ENCODE results near the gene SPPL2C.

SPPL2C gene

DNA sequence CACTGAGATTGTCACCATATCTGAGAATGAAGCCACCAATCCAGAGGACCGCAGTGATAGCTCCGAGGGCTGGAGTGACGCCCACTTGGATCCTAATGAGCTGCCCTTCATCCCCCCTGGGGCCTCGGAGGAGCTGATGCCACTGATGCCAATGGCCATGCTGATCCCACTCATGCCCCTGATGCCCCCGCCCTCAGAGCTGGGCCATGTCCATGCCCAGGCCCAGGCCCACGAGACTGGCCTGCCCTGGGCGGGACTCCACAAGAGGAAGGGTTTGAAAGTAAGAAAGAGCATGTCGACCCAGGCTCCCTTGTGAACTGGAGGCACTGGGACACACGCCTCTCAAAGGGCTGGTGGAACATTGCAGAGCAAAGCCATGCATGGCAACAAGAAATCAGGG lies 2.0 kb downstream of the SPPL2C start:
- TF ChIP-seq, protein P1, sequence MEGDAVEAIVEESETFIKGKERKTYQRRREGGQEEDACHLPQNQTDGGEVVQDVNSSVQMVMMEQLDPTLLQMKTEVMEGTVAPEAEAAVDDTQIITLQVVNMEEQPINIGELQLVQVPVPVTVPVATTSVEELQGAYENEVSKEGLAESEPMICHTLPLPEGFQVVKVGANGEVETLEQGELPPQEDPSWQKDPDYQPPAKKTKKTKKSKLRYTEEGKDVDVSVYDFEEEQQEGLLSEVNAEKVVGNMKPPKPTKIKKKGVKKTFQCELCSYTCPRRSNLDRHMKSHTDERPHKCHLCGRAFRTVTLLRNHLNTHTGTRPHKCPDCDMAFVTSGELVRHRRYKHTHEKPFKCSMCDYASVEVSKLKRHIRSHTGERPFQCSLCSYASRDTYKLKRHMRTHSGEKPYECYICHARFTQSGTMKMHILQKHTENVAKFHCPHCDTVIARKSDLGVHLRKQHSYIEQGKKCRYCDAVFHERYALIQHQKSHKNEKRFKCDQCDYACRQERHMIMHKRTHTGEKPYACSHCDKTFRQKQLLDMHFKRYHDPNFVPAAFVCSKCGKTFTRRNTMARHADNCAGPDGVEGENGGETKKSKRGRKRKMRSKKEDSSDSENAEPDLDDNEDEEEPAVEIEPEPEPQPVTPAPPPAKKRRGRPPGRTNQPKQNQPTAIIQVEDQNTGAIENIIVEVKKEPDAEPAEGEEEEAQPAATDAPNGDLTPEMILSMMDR (IDR thresholded peaks at IDR 0.05; ENCODE audit: extremely low read depth, missing control alignments), result no peak

GRCh38 chr17:45847101-45847500 lies 2.4 kb downstream of the SPPL2C start:
- TF ChIP-seq, protein P1 (IDR thresholded peaks at IDR 0.05; ENCODE audit: extremely low read depth, missing control alignments), result no peak
- DNase-seq (ENCODE audit: low spot score), result no peak

More for the DNA sequence above, 2.0 kb downstream of the SPPL2C start:
- no peak for DNase-seq (ENCODE audit: low spot score)

DNA sequence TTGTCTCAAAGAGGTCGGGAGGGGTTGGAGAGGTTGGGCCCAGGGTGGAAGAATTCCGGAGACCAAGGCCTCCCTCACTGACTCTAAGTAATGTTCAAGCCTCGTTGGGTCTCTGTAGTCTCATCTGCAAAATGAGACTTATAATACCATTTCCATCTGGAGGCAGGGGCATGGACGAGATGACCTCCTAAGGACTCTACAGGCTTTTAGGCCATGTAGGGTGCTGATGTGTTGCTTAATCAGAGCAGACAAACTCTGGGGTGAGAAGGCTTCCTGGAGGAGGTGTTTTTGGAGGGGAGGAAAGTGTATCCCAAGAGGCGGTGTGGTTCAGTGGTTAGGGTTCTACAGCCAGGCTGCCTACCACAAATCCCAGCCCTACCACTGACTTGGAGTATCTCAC lies 3.1 kb downstream of the SPPL2C start:
- DNase-seq (ENCODE audit: low spot score), result no peak
- TF ChIP-seq, protein P1 (IDR thresholded peaks at IDR 0.05; ENCODE audit: extremely low read depth, missing control alignments), result no peak

DNA sequence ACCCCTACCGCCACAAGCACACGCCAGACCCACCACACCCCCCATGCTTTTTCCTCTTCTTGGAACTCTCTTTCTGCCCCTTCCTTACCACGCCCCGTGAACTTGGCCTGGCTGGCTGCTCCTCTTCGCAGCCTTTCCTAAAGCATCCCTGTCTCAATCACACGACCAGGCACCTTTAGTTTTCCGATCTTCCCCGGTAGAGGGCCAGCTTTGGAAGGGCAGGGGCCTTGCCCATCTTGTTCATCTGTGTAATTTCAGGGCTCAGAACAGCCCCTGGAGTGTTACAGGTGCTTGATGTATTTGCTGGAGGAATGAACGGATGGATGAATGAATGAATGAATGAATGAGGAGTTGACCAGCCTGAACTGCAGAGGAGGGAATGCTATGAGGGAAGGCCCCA lies 3.7 kb downstream of the SPPL2C start:
- TF ChIP-seq, protein P1 (IDR thresholded peaks at IDR 0.05; ENCODE audit: extremely low read depth, missing control alignments), result no peak
- no peak for DNase-seq (ENCODE audit: low spot score)

DNA sequence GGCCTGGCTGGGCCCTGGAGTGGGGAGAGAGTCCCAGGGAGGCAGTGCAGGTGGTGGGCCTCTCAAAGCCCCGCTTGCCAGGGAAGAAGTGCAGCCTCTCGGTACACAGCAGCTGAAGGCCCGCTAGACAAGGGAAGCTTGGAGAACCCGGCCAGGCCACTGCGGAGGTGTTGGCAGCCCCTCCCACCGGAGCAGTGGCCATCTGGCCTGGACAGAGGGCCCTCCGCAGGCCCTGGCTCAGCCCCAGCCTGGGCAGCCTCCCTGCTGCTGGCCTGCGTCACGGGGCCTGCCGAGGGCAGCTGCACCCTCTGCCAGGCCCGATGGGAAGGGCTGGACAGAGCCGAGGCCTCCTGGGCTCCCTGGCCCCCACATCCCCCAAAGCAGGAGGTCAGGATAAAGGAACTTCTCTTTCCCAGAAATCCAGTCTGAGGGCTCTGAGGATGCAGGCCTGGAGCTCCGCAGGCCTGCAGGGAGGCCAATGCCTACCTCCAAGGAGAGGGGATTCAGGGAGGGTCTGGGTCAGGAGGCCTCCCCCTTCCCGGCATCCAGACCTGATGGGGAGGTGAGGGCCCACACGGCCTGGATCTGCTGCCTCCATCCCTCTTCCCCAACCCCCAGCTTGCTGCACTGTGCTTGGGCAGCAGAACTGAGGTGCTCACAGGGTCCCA lies 4.3 kb downstream of the SPPL2C start:
- no peak for DNase-seq (ENCODE audit: low spot score)
- TF ChIP-seq, protein P1 (IDR thresholded peaks at IDR 0.05; ENCODE audit: extremely low read depth, missing control alignments), result no peak

- TF ChIP-seq, protein P1 (IDR thresholded peaks at IDR 0.05; ENCODE audit: extremely low read depth, missing control alignments), result no peak
- no peak for DNase-seq (ENCODE audit: low spot score)
Measured at GRCh38 chr17:45849536-45849990, 4.9 kb downstream of the SPPL2C start.

GRCh38 chr17:45850011-45850410 lies 5.3 kb downstream of the SPPL2C start:
- no peak for DNase-seq (ENCODE audit: low spot score)
- TF ChIP-seq, protein P1 (IDR thresholded peaks at IDR 0.05; ENCODE audit: extremely low read depth, missing control alignments), result no peak
